ENCODE data around the gene ABLIM1. TPM values are rescaled to one million over a fixed set of nuclear protein-coding genes. Genes with fewer than 3 reads are reported as not detected.

Gene ABLIM1
- total RNA-seq, 4 donors from 2014 or later: 41.2 to 128 (median 97.3) TPM

DNA sequence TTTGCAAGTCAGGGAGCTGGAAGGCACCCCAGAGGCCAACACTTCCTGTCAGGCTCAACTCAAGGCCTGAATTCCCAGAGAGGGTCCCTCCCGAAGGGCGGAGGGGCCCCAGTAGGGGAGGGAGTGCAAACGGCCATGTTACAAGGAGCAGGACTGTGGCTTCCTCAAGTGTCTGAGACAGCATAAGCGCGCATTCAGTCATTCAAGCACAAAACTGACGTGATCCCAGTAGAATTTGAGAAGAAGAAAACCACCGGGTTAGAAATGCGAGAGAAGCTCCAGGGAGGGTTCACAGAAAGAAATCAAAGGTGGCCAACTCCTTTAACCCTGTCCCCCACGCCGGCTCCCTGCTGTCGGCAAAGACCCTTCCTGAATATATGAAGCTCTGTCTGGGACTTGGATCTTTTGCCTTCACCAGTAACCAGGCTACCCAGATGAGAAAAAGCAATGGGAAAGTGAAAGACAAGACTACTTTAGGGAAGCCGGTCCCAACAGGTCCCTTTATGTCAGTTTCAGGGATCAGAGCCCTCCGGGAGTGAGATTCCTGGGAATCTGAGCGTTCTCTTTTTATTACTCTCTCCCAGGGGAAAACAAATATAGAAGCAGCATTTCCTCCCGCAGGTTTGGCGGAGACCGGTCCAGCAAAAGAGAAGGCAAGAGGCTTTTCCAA is 255.1 kb downstream of the ABLIM1 start:
- Histone ChIP-seq H3K27ac (peak overlapping the region; percentile 84 to 95), H3K4me3 (peak overlapping the region; percentile 62 to 79), H3K36me3 (no peaks in the 10 kb centered on the region), H3K27me3 (no peaks in the 10 kb centered on the region), H3K9me3 (no peaks in the 10 kb centered on the region), H3K4me1 (peaks cover 12% of the 10 kb centered on the region in 2 donors)
- DNase-seq: no peak
- no peak for TF ChIP-seq POLR2A (IDR thresholded peaks at IDR 0.05)
- TF ChIP-seq, protein P1, sequence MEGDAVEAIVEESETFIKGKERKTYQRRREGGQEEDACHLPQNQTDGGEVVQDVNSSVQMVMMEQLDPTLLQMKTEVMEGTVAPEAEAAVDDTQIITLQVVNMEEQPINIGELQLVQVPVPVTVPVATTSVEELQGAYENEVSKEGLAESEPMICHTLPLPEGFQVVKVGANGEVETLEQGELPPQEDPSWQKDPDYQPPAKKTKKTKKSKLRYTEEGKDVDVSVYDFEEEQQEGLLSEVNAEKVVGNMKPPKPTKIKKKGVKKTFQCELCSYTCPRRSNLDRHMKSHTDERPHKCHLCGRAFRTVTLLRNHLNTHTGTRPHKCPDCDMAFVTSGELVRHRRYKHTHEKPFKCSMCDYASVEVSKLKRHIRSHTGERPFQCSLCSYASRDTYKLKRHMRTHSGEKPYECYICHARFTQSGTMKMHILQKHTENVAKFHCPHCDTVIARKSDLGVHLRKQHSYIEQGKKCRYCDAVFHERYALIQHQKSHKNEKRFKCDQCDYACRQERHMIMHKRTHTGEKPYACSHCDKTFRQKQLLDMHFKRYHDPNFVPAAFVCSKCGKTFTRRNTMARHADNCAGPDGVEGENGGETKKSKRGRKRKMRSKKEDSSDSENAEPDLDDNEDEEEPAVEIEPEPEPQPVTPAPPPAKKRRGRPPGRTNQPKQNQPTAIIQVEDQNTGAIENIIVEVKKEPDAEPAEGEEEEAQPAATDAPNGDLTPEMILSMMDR (IDR thresholded peaks at IDR 0.05): no peak
- intact Hi-C loops (cut with DNase I; ENCODE audit: low total_unique reads): loop anchor here (10.0 kb wide), 1 partner anchor 98 kb away; no protein-coding TSS in a partner anchor

DNA sequence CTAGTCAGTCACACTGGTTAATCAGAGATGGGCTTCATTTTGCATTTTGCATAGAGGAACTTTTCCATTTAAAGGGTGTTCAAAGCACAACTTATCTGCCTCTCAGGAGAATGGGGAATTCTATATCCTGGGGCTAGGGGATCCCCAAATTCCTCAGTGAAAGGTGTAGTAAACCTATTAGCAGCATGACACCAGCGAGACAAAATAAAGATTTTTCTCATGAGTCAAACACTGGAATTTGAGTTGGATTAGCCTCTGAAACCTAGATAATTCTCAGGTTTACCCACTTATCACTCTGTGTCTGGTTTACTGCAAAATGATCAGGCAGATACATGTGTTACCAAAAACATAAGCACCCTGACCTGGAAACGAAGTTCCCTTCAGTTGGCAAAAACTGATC is 255.8 kb downstream of the ABLIM1 start:
- Histone ChIP-seq H3K4me3 (peak overlapping the region in 1 of 2 donors; percentile 79), H3K27me3 (no peaks in the 10 kb centered on the region), H3K9me3 (no peaks in the 10 kb centered on the region), H3K27ac (peak overlapping the region; percentile 84 to 95), H3K4me1 (peaks cover 12 to 18% of the 10 kb centered on the region in 2 donors), H3K36me3 (no peaks in the 10 kb centered on the region)
- intact Hi-C loops (cut with DNase I; ENCODE audit: low total_unique reads): loop anchor here (10.0 kb wide), 1 partner anchor 97 kb away; no protein-coding TSS in a partner anchor
- DNase-seq: no peak
- TF ChIP-seq, protein P1 (IDR thresholded peaks at IDR 0.05): no peak
- no peak for TF ChIP-seq POLR2A (IDR thresholded peaks at IDR 0.05)

DNA sequence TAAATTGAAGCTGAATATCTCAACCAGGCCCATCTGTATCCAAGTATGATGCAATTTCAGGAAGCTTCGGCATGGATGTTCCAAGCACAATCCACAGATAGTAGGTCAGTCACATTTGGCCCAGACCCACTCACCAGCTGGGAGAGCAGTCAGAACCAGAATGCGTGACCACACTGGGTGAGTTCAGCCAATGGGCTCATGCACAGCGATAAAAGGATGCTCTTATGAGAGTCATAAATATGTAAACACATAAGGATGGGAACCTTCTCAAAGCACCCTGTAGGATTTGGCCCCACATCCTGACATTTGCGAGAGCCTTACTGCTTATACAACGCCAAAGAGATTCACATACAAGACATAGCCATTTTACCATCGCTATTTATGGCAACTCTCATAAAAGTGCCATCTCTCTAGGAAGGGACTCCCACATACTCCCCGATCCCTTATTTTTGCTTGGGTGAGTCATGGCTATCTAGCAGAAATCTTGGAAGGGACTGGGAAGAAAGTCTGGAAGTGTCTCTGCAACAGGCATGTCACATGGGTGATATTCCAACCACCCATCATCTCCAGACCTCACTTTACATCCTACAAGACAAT is 256.8 kb downstream of the ABLIM1 start:
- Histone ChIP-seq H3K27me3 (no peaks in the 10 kb centered on the region), H3K27ac (peak overlapping the region; percentile 84 to 95), H3K36me3 (no peaks in the 10 kb centered on the region), H3K9me3 (no peaks in the 10 kb centered on the region), H3K4me1 (peaks cover 16 to 18% of the 10 kb centered on the region in 2 donors), H3K4me3 (no peak overlapping the region)
- peak; percentile 86 to 92 for DNase-seq
- intact Hi-C loops (cut with DNase I; ENCODE audit: low total_unique reads): loop anchor here (10.0 kb wide), 1 partner anchor 96 kb away; no protein-coding TSS in a partner anchor
- TF ChIP-seq, protein P1 (IDR thresholded peaks at IDR 0.05): no peak
- TF ChIP-seq POLR2A (IDR thresholded peaks at IDR 0.05): no peak

DNA sequence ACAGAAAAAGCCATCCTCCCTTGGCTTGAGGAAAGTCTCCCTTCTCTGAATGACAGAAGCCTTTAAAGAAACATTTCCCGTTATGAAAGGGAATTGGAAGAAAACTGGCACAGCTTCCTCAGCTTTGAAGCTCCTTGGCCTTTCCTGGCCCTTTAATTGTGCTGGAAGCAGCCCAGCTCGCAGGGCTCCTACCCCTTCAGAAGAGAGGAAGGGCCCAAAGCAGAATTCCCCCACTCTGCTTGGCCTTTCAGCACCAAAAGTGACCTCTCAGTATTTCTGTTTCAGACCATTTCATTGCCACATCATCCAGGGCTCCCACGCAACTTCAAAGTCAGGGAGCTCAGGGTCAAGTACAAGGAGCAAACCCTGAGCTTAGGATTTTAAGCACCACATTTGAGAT is 258.0 kb downstream of the ABLIM1 start:
- no peaks in the 10 kb centered on the region for H3K27me3 ChIP-seq
- intact Hi-C loops (cut with DNase I; ENCODE audit: low total_unique reads): loop anchor here (10.0 kb wide), 1 partner anchor 95 kb away; no protein-coding TSS in a partner anchor
- TF ChIP-seq, protein P1 (IDR thresholded peaks at IDR 0.05): no peak
- no peak for TF ChIP-seq POLR2A (IDR thresholded peaks at IDR 0.05)
- no peaks in the 10 kb centered on the region for H3K9me3 ChIP-seq
- peak overlapping the region; percentile 84 to 95 for H3K27ac ChIP-seq
- no peaks in the 10 kb centered on the region for H3K36me3 ChIP-seq
- no peak overlapping the region for H3K4me3 ChIP-seq
- H3K4me1 ChIP-seq: peaks cover 16 to 18% of the 10 kb centered on the region in 2 donors
- DNase-seq: peak; percentile 44 to 58

DNA sequence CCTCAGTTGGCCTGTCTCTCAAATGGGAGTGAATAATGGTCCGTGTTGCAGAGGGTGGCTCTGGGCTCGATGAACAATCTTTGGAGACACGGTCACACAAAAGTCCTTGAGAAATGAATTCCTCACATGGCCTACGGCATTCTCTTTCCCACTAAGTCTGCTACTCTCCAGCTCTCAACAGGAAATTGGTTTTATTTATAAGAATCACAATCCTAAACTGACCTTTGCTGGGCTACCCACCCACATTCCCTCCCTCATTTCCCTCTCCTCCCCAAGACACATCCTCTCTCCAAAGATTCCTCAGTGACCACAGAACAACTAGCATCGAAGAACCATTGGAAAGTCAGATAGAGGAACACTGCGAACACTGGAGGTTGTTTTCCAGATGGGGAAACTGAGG is 258.5 kb downstream of the ABLIM1 start:
- Histone ChIP-seq H3K27me3 (no peaks in the 10 kb centered on the region), H3K4me3 (no peak overlapping the region), H3K4me1 (peaks cover 16 to 18% of the 10 kb centered on the region in 2 donors), H3K27ac (peak overlapping the region; percentile 84 to 95), H3K9me3 (no peaks in the 10 kb centered on the region), H3K36me3 (no peaks in the 10 kb centered on the region)
- no peak for DNase-seq
- intact Hi-C loops (cut with DNase I; ENCODE audit: low total_unique reads): no loop called here
- TF ChIP-seq, protein P1 (IDR thresholded peaks at IDR 0.05): no peak
- TF ChIP-seq POLR2A (IDR thresholded peaks at IDR 0.05): no peak
